ENCODE measurements around the gene CTAGE9. TPM values are rescaled to one million over a fixed set of nuclear protein-coding genes. Genes with fewer than 3 reads are reported as not detected.
"Not testable (repeated sequence)": the region's sequence is repeated elsewhere in the genome, so short reads cannot be mapped to it uniquely, and the experiment has no call there.

Gene CTAGE9, protein sequence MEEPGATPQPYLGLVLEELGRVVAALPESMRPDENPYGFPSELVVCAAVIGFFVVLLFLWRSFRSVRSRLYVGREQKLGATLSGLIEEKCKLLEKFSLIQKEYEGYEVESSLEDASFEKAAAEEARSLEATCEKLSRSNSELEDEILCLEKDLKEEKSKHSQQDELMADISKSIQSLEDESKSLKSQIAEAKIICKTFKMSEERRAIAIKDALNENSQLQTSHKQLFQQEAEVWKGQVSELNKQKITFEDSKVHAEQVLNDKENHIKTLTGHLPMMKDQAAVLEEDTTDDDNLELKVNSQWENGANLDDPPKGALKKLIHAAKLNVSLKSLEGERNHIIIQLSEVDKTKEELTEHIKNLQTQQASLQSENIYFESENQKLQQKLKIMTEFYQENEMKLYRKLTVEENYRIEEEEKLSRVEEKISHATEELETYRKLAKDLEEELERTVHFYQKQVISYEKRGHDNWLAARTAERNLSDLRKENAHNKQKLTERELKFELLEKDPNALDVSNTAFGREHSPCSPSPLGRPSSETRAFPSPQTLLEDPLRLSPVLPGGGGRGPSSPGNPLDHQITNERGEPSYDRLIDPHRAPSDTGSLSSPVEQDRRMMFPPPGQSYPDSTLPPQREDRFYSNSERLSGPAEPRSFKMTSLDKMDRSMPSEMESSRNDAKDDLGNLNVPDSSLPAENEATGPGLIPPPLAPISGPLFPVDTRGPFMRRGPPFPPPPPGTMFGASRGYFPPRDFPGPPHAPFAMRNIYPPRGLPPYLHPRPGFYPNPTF
- not detected for total RNA-seq
- not detected for polyA plus RNA-seq
- 0 to 0.17 (median 0) reads per million in 6 experiments for total RNA-seq

- H3K9me3 Mint-ChIP-seq, H3K4me3 Mint-ChIP-seq, POLR2A ChIA-PET, H3K36me3 Mint-ChIP-seq, ATAC-seq, H3K27ac Mint-ChIP-seq, H3K4me1 Mint-ChIP-seq, DNase-seq, H3K27me3 Mint-ChIP-seq: not testable (repeated sequence)
Observed at GRCh38 chr6:131710917-131711316, at the start of gene CTAGE9. TSS of gene CTAGE9 (minus strand) at chr6:131711017. CDS start at chr6:131711017, 0 bp downstream.

DNA sequence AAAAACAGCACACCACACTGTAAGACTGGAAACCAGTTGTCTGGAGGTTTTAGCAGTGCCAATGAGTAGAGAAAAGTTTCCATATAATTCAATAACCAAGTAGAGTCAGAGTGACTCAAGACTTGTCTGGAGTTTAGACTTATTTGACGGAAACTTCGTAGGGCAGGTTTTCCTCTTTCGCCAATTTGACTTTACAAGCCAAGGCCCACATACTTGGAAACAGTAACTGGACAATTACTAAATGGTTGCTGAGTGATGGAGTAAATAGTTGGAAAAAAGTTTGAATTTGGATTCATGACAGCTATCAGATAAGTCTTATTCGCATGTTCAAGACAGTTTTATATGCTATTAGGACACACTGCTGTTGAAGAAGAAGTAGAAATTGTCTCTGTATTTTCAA lies 48.1 kb upstream of the CTAGE9 start:
- peaks cover 1 to 35% (median 14%) of the 10 kb centered on the region in 5 donors for H3K27me3 Mint-ChIP-seq
- H3K36me3 Mint-ChIP-seq = peaks cover 0 to 5% (median 0%) of the 10 kb centered on the region in 3 donors
- H3K9me3 Mint-ChIP-seq = no peaks in the 10 kb centered on the region
- no peak overlapping the region for H3K27ac Mint-ChIP-seq
- DNase-seq (no peak), ATAC-seq (no peak)
- POLR2A ChIA-PET = no interaction called here
- no peaks in the 10 kb centered on the region for H3K4me1 Mint-ChIP-seq
- no peak overlapping the region for H3K4me3 Mint-ChIP-seq

DNA sequence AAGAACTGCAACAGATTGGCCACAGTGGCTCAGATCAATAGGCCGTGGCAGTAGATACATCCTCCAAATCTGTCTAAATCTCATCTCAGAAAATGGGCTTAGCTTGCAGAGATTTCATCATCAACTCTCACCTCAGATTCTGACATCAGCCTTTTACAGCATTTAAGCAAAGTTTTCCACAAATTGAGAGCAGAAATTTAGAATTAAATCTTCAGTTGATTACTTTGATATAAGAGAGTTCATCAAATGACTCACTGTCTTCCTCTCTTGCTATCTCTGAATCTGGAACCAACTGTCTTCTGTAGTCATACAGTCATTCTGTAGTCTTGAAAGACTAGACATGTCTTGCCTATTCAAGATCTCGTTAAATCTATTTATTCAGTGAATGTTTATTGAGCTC lies 45.2 kb upstream of the CTAGE9 start:
- no peak for ATAC-seq
- no peak overlapping the region for H3K4me3 Mint-ChIP-seq
- H3K36me3 Mint-ChIP-seq = peaks cover 0 to 5% (median 0%) of the 10 kb centered on the region in 3 donors
- H3K27me3 Mint-ChIP-seq = peaks cover 1 to 36% (median 18%) of the 10 kb centered on the region in 5 donors
- H3K4me1 Mint-ChIP-seq = no peaks in the 10 kb centered on the region
- DNase-seq = no peak
- H3K27ac Mint-ChIP-seq = no peak overlapping the region
- H3K9me3 Mint-ChIP-seq = no peaks in the 10 kb centered on the region
- POLR2A ChIA-PET = no interaction called here

GRCh38 chr6:131755597-131755996 lies 44.8 kb upstream of the CTAGE9 start:
- H3K4me3 Mint-ChIP-seq = no peak overlapping the region
- peaks cover 1 to 36% (median 18%) of the 10 kb centered on the region in 5 donors for H3K27me3 Mint-ChIP-seq
- ATAC-seq (no peak), DNase-seq (no peak)
- no peak overlapping the region for H3K27ac Mint-ChIP-seq
- peaks cover 0 to 5% (median 0%) of the 10 kb centered on the region in 3 donors for H3K36me3 Mint-ChIP-seq
- no peaks in the 10 kb centered on the region for H3K9me3 Mint-ChIP-seq
- H3K4me1 Mint-ChIP-seq = no peaks in the 10 kb centered on the region
- POLR2A ChIA-PET = no interaction called here

DNA sequence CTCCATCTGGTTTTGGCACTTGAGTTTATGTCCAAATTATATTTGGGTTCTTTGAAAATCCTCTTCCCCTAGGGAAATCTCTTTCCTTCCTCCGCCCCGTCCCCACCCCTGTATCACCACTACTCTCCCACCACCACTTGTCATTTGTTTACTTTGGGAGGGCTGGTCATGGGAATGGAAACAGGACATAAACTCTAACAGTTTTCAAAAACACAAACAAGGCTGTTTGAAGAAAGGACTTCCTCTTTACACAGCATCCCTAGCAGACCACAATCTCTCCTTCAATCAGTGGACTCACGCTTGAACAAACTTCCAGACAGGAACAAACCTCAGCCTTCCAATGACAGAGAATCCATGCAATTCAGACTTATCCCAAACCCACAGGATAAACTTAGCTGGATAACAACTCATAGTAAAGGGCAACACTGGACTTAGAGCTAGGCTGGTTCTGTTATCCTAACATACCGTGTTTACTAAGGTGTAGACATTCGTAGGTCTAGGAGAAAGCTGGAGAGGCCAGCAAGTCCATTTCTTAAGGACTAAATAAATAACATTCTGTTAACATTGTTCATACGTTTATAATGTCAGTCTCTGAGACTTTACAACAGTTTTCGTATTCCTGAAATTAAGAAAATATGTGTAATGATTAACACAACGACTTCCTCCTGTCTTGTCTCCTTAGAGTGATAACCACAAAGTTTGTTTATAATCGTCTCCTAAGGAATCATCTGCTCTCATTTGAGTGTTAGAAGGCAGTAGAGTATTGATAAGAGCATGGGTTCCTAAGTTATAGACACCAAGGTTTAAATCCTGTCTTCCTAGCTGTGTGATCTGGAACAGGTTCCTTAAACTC lies 44.1 kb upstream of the CTAGE9 start:
- Mint-ChIP-seq H3K4me3 (no peak overlapping the region), H3K36me3 (peaks cover 0 to 5% (median 0%) of the 10 kb centered on the region in 3 donors), H3K27me3 (peaks cover 1 to 36% (median 18%) of the 10 kb centered on the region in 5 donors), H3K9me3 (no peaks in the 10 kb centered on the region), H3K27ac (no peak overlapping the region), H3K4me1 (no peaks in the 10 kb centered on the region)
- no peak for ATAC-seq
- POLR2A ChIA-PET = no interaction called here
- no peak for DNase-seq

- Mint-ChIP-seq H3K9me3 (no peaks in the 10 kb centered on the region), H3K27me3 (peaks cover 1 to 36% (median 18%) of the 10 kb centered on the region in 5 donors), H3K36me3 (peaks cover 0 to 5% (median 0%) of the 10 kb centered on the region in 3 donors), H3K4me3 (no peak overlapping the region), H3K27ac (no peak overlapping the region), H3K4me1 (no peaks in the 10 kb centered on the region)
- ATAC-seq = no peak
- POLR2A ChIA-PET = no interaction called here
- DNase-seq = no peak
Observed at GRCh38 chr6:131754088-131754487, 43.3 kb upstream of the CTAGE9 start.

GRCh38 chr6:131751012-131751715 lies 40.3 kb upstream of the CTAGE9 start:
- H3K4me1 Mint-ChIP-seq, H3K36me3 Mint-ChIP-seq, ATAC-seq, H3K4me3 Mint-ChIP-seq, POLR2A ChIA-PET, DNase-seq, H3K27ac Mint-ChIP-seq, H3K9me3 Mint-ChIP-seq: not testable (repeated sequence)
- peaks cover 1 to 23% (median 18%) of the 10 kb centered on the region in 5 donors for H3K27me3 Mint-ChIP-seq

DNA sequence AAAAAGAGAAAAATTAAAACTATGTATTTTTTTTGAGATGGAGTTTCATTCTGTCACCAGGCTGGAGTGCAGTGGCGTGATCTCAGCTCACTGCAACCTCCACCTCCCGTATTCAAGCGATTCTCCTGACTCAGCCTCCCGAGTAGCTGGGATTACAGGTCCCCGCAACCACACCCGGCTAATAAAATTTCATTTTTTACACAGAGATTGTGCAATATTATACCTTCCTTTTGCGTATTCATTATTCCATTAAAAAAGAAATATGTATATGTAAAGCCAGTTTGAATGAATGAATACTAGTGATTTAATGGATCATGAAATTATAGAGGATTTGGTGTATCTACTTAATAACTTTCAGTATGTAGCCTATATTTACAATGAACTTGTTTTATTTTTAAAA lies 38.2 kb upstream of the CTAGE9 start:
- POLR2A ChIA-PET = no interaction called here
- H3K4me1 Mint-ChIP-seq = no peaks in the 10 kb centered on the region
- no peak for ATAC-seq
- H3K36me3 Mint-ChIP-seq = no peaks in the 10 kb centered on the region
- DNase-seq = no peak
- H3K27me3 Mint-ChIP-seq = peaks cover 4 to 9% (median 5%) of the 10 kb centered on the region in 5 donors
- no peak overlapping the region for H3K27ac Mint-ChIP-seq
- H3K9me3 Mint-ChIP-seq = no peaks in the 10 kb centered on the region
- H3K4me3 Mint-ChIP-seq = no peak overlapping the region

DNA sequence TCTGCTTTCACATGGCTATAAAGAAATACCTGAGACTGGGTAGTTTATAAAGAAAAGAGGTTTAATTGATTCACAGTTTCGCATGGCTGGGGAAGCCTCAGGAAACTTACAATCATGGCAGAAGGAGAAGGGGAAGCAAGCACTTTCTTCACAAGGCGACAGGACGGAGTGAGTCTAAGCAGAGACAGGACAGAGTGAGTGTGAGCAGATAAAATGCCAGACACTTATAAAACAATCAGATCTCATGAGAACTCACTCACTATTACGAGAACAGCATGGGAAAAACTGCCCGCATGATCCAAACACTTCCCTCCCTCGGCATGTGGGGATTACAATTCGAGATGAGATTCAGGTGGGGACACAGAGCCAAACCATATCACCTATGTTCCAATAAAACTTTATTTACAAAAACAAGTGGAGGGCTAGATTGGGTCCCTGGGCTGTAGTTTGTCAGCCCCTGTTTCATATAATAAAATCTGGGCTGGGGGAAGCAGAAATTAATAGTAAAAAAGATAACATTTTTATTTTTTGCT lies 37.1 kb upstream of the CTAGE9 start:
- POLR2A ChIA-PET = no interaction called here
- no peaks in the 10 kb centered on the region for H3K36me3 Mint-ChIP-seq
- H3K4me3 Mint-ChIP-seq = no peak overlapping the region
- no peaks in the 10 kb centered on the region for H3K4me1 Mint-ChIP-seq
- peak overlapping the region in 1 of 10 donors; percentile 37 for H3K27ac Mint-ChIP-seq
- no peak for DNase-seq
- H3K9me3 Mint-ChIP-seq = no peaks in the 10 kb centered on the region
- H3K27me3 Mint-ChIP-seq = peaks cover 4 to 9% (median 7%) of the 10 kb centered on the region in 5 donors
- ATAC-seq = no peak

- Mint-ChIP-seq H3K36me3 (peaks cover 0 to 4% (median 0%) of the 10 kb centered on the region in 3 donors), H3K4me1 (peaks cover 0 to 3% (median 0%) of the 10 kb centered on the region in 4 donors), H3K27me3 (peaks cover 4 to 20% (median 10%) of the 10 kb centered on the region in 5 donors), H3K9me3 (no peaks in the 10 kb centered on the region), H3K4me3 (no peak overlapping the region), H3K27ac (no peak overlapping the region)
- DNase-seq (no peak), ATAC-seq (no peak)
- POLR2A ChIA-PET = no interaction called here
Observed at GRCh38 chr6:131745476-131745875, 34.7 kb upstream of the CTAGE9 start.

DNA sequence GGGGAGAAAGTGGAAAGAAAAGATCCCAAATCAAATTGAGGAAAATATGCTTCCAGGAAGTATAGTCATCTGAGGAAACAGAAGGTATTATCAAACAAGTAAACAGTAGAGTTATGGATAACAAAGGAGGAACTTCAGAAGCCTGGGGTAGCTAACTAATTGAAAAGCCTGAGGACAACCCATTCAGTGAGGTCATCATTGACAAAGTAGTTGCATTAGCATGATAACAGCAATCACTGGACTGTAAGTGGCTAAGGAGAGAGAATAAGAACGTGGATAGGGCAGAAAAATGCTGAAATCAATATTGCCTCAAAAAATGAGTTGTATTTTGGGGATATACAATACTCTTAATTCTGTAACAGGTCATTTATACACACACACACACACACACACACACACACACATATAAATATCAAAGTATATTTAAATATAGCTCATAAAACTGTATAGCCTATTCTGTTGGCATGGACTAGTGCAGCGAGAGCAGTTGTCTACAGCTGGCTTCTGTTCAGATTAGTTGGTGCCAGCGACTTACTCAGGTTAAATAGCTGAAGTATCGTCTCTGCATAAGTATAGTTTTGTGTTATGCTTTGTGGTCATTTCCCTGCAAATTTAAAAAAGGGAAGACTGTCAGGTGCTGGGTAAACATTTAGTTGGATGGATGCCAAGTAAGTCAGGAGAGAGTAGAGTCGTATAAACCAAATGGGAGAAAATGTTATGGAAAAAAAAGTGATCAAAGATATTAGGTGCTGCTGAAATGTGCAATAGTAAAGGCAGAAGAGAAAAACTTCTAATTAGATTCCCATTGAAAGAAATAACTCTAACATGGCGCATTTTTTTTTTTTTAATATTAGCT lies 33.8 kb upstream of the CTAGE9 start:
- Mint-ChIP-seq H3K4me3 (no peak overlapping the region), H3K9me3 (no peaks in the 10 kb centered on the region), H3K4me1 (peaks cover 0 to 3% (median 0%) of the 10 kb centered on the region in 4 donors), H3K27ac (no peak overlapping the region), H3K36me3 (peaks cover 0 to 4% (median 0%) of the 10 kb centered on the region in 3 donors), H3K27me3 (peaks cover 4 to 20% (median 10%) of the 10 kb centered on the region in 5 donors)
- POLR2A ChIA-PET = no interaction called here
- no peak for ATAC-seq
- no peak for DNase-seq

All from naive thymus-derived CD8-positive, alpha-beta T cell (primary cell).